GM18502 (cell line): ENCODE results near the gene GRPEL1.
"Not testable (repeated sequence)": the region's sequence is repeated elsewhere in the genome, so short reads cannot be mapped to it uniquely, and the experiment has no call there.

Source experiments
- ATAC-seq: cut with Tn5 transposase; IDR thresholded peaks from one replicate; pipeline ENCODE4 v1.9.1; 2021; ENCODE audit warnings: mild to moderate bottlenecking; ENCODE audit not compliant: unreplicated experiment, poor library complexity

GRPEL1 gene

DNA sequence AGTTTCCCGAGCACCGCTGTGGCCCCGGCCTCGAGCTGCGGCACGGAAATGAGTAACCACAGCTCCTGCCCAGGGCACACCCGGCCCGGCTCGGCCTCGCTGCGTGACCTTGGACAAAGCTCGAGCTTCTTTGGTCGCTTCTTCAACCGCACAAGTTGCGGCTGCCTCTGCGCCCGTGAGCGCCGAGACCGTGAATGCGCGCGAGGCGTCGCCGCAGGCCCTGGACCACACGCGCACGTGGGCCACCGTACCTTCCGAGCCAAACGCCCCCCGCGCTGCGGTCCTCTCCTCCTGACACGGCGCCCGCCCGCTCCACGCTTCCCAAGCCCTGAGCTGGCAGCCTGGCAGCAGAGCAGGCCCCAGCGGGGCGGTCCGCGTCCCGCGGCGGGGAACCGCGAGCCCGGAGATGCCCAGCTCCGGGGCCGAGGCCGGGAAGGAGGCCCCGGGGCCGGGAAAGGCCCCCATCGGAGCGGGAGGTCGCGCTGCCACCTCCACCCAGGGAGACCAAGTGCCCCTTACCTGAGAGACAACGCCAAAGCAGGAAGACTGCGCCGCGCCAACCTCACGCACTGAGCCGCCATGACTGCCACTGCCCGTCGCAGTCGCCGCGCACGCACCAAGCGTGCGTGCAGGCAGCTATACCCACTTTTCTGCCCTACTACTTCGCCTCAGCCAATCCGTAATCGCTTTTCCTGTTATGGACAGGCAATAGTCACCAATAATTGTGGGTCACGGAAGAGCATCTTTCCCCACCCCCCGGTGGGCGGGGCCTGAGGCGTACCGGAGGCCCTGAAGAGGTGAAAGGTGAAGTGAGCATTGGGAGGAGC lies at the start of gene GRPEL1:
GRPEL1 (minus strand) TSS at position 613 of the 827 bp plus-strand sequence; CDS start at position 581, 32 bp downstream.
- ATAC-seq: peak; percentile 92

DNA sequence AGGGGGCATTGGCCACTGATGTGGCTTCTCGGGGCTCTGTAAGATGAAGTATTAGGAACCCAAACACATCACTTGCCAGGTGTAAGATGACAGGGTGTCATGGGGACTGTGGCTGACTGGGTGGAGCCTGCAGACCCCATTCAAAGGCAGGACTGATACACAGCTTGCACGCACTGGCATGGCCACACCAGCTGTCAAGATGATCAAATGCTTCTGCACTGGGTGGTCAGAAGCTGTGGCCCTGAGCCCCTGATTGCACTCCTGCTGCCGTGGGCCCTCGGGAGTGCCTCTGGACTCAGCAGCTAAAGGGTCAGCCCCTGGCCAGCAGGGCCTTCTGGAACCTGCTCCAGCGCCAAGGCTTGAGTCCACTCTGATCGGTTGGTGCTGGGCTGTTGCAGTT lies 48.8 kb upstream of the GRPEL1 start:
- no peak for ATAC-seq

DNA sequence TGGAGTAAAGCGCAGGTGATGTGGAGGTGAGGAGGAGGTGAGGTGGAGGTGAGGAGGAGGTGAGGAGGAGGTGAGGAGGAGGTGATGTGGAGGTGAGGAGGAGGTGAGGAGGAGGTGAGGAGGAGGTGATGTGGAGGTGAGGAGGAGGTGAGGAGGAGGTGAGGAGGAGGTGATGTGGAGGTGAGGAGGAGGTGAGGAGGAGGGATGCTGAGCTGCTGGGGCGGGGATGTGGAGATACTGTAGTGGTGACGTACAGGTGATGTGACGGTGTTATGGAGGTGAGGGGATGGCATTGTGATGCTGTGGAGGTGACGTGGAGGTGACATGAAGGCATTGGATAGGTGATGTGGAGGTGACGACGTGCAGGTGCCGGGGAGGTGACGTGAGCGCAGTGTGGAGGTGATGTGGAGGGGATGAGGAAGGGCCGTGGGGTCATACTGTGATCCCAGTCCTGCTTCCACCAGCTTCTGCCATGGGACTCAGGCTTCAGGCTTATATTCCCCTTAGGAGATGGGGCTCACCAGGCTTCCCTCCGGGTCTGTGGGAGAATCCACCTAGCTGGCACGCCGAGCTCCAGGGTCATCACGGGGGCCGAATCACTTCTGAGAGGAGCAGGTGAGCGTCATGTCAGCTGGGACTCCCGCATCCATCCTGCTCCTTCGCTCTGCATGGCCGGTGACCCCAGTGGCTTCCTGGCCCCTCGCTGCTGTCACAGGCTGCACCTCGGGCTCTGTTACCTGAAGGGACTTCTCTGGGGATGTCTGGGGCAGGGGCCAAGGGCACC lies 47.9 kb upstream of the GRPEL1 start:
- ATAC-seq: no peak

DNA sequence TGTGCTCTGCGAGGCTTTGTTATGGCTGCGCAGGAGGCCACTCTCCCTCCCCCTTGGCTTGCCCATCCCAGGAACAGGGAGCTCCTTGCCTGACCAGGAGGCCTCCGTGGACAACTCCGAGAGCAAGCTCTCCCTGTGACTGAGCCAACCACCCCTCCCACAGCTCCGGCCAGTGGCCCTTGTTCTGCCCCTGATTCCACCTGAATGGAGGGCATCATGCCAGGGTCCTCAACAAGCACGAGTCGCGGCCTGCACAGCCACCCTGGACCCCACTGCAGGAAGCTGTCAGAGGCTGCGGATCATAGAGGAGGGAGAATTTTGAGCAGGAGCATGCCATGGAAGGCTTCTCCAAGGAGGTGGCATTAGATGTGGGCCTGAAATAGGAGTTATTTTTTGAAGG lies 44.8 kb upstream of the GRPEL1 start:
- ATAC-seq: no peak

DNA sequence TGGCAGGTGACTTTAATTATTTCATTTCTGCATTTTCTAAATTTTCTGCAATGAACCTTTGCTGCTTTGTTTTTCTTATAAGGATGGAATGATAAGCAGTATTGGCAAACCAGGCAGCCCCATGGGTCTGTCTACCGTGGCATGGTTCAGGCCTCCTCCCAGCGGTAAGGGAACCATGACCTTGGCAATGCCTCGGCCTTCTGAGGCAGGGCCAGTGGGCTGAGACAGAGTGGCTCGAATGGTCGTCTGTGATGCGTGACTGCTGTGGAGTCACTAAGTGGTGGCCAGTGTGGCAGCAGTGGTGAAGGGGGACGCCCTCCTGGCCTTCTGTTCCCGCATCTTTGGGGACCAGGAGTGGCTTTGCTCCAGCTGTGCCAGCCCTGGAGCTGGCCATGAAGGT lies 43.6 kb upstream of the GRPEL1 start:
- no peak for ATAC-seq

DNA sequence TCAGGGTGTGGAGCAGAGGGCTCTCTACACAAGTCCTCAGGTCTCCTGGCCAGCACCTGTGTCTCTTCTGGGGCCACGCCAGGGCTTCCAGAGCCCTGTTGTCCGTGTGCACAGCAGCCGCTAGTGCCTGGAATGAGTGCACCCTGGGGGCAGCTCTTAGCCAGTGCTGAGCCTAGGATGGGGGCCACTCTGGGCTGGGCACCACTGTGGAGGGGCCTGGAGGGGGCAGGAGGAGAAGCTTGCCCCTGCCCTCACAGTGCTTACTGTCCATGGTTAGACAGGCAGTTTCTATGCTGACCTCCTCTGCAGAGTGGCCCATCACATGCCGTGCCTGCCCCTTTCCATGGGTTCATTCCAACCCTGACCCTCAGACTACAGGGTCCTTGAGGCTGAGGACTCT lies 42.7 kb upstream of the GRPEL1 start:
- ATAC-seq: no peak

DNA sequence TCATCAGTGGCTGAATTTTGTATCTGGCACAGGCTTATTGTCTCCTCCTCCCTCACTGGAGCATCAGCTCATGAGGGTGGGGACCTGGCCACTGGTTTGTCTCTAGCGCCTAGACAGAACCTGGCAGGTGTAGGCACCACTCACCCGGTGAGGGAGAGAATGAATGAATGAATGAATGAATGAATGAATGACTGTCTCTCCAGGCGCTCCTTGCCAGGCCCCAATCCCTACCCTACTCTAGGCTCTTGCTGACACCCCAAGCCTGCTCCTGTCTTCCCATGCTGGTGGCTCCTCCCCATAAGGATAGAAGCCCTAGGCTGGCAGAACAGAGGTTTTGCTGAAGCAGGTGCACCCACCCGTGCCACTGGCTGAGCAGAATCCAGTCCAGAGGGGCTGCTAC lies 41.3 kb upstream of the GRPEL1 start:
- ATAC-seq: no peak

DNA sequence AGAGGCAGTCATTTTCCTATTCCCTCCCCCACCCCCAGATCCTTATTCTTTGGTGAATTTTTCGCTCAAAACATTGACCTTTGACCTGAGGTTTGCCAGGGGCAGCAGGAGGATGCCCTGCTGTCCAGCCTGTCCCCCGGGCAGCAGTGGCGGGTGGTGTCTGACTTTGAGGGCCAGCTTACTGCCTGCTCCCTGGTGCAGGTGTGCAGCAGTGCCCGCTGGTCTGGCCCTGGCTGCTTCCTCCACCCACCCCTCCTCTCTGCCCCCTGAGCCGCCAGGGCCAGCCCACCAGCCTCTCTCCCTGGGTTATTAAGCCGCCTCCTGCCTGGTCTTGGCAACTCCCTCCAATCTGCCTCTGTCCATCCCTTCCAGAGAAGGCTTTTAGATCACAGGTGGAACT lies 40.8 kb upstream of the GRPEL1 start:
- ATAC-seq: no peak

DNA sequence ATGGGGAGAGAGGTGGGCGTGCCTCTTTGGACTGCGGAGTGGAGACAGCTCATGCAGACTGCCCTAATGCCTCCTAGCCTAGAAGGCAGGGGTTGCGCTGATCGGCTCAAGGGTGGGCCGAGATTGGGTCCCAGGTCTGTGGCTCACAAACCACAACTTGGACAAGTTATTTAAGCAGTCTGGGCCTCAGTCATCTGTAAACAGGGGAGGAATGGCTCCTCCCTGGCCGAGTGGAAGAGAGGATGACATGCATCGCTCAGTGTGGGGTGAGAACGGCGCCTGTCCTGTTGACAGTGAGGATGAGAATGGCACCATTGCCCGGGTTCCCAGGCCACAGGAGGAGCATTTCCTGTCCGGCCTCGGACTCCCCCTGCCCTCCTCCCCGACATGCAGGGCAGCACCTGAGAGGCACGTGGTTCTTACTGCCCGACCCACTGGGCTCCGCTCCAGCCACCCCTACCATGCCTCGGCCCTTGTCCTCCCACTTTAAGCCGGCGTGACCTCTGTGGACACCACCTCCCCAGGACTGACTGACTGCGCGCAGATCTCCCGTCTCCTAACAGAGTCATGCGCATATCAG lies 40.3 kb upstream of the GRPEL1 start:
- ATAC-seq: no peak

DNA sequence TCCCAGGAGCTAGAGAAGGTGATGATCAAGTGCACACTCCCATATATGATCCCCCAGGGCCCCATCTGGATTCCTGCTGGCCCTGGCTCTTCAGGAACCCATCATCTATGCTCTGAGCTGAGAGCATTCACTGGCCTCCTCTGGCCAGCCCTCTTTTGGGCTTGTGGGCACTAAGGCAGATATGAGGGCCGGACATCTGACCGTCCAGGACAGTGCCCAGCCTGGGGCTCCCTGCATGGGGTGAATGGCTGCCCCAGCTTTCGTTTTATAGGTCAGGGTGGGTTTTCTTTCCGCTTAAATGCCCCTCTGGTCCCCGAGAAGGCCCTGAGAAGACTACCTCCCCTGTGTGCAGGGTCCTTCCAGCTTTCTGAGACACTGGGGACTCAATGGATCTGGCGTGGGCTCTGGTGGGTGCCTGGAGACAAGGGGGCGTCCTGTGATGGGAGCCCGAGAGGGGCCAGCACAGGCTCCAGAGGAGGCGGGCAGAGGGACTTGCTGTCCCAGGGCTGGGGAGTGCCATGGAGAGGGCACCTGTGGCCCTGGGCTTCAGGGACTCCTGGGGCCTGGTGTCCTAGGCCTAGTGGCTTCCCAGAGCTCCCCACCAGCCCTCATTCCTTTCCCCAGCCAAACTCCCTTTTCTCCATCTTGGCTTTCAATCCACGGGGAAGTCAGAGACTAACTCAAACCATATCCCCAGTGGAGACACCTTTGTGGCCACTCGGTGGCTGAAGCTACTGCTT lies 39.5 kb upstream of the GRPEL1 start:
- no peak for ATAC-seq

DNA sequence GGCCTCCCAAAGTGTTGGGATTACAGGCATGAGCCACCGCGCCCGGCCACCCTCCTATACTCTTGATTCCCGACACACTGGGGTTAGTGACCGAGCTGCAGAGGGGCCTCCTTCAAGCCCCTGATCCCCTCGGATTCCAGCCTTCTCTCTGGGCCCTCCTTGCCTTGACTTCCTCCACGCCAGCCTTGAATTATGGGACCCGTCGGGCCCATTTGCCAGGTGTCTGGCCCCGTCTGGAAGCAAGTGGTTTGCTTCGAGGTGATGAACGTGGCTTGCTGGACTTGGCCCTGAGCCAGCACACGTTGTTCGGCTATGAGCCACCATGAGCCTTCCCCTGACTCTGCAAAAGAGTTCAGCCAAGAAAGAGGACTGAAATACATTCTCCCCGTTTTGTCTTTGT lies 37.4 kb upstream of the GRPEL1 start:
- ATAC-seq: no peak

DNA sequence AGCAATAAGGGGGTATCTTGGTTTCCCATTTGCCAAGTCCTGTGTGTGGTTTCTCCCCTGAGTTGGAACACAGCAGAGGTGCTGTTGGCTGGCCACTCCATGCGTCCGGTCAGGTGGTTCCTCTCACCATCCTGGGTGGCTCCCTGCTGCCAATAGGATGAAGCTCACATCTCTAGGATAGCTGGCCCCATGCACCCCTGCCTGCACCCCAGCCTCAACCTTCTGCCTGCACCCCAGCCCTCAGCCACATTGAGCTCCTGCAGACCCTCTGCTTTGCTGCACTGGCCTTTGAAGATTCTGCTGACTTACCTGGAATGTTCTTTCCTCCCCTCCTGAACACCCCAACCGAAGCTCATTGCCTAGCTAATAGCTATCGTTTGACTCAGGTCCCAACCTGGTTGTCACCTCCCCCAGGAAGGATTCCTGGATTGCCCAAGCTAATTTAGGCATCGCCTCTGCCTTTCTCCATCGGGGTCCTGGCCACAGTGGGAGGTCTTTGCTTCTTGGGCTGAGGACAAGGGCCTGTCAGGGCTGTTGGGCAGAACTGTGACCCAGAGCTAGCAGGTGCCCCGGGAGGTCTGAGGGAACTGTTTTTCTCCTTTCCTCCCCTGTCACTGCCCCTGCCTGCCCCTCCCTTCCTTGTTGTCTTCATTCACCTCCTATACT lies 36.6 kb upstream of the GRPEL1 start:
- ATAC-seq: no peak

DNA sequence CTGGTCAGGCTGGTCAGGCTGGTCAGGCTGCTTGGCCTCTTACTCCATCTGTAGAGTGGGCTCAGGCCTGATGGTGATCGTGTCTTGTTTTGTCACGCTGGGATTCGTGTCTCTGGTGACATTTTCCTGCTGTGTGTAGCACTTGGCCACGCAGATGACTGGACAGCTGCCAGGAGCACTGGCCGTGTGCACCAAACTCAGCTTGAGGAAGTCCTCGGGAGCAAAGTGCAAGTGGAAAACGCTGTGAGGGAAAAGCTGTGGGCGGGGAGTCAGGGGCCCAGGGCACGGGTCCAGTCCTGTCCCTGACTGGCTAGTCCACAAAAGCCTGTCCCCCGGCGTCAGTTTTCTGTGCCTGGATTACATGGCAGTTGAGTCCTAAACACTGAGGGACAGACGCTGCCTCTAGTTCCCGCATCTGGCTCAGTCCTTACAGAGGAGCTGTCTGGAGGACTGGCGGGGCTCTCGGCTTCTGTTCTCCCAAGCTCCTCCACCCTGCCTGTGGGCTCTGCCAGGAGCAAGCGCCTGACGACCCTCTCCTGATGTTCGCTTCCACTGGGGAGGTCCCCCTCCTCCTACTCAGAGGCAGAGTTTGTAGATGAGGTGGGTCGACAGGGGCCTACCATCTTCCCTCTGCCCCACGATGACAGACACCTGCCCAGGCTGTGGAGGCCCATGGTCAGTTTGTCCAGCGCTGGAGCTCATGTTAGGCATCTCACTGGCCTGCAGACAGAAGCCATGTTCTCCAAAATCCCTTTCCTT lies 35.9 kb upstream of the GRPEL1 start:
- no peak for ATAC-seq

DNA sequence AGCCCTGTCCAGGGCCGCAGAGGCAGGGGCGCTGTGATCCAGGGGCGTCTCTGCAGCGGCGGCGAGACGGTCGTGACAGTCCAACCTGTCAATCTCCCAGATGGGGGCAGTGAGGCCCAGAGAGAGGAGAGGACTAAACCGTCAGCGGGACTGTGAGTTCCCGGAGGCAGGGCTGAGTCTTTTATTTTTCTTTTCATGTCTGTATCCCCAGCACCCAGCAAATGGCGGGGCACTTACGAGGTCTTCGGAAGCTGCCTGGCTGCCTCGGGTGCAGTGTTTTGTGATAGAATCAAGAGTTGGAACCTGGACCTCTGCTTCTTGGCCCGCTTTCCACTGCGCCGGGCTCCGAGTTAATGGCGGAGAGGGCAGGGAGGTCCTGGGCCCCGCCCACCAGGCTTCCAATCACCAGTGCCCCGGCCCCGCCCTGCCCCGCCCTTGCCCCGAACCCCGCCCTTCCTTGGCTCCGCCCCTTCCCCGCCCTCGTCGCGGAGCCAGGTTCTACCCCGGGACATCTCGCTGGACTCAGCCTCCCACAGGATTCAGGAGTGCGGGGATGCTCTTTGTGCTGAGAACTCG lies 35.3 kb upstream of the GRPEL1 start:
- peak; percentile 90 for ATAC-seq

DNA sequence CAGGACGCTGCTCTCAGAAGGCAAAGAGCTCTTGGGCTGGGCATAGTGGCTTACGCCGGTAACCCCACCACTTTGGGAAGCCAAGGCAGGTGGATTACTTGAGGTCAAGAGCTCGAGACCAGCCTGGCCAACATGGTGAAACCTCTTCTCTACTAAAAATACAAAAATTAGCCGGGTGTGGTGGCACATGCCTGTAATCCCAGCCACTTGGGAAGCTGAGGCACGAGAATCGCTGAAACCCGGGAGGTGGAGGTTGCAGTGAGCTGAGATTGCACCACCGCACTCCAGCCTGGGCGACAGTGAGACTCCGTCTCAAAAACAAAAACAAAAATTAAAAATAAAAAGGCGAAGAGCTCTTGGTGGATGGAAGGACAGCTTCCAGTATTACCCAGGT lies 34.6 kb upstream of the GRPEL1 start:
- not testable (repeated sequence) for ATAC-seq

DNA sequence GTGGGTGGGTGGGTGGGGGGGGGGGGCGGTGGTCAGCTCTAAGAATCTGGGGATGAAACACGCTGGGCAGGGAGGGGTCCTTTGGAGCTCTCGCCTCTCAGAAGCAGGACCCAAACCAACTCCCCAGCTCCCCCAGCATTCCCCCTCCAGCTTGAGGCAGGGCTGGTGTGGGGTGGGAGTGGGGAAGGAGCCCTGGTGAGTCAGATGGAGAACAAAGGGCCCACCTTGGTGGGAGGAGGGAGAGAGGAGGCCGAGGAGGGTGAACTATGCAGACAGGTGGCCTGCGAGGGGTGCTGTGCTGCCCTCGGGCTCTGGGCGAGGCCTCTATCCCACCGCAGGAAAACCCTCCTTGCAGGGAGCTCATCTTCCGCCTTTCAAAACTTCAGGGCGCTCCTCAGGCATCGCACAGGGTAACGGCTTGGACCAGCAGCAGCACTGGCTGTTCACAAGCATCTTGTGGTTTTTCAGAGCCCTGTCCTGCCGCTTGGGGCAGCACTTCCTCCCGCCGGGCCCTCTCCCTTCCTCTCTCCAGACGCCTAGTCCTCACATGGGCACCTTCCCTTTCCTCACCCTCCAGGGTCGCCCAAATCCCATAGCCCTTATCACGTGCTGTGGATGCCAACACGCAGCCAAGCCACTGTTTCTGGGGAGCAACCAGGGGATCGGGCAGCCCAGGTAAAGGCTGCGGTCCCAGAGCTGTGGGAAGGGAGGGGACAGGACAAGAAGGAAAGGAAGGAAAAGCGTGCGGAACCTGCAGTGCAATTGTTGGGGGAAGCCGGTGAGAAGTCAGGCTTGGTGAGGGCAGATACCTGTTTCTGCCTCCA lies 34.0 kb upstream of the GRPEL1 start:
- peak; percentile 77 for ATAC-seq

DNA sequence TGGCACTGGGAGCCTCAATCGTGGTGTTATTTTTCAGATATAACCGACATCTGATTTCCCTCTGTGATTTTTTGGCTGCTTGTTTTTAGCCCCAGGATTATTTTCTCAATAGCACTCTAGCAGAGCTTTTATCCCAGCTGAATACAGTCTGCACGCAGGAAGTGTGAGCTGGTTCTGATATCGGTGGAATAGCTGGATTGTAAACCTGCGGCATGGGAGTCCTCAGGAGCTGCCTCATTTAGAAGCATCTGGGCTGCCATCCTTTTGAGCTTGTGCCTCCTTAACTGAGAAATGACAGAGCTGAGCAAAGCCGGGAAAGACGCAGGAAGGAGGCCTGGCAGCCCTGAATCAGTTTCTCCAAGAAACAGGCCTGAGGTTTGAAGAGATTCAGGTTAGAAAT lies 28.4 kb upstream of the GRPEL1 start:
- ATAC-seq: no peak

DNA sequence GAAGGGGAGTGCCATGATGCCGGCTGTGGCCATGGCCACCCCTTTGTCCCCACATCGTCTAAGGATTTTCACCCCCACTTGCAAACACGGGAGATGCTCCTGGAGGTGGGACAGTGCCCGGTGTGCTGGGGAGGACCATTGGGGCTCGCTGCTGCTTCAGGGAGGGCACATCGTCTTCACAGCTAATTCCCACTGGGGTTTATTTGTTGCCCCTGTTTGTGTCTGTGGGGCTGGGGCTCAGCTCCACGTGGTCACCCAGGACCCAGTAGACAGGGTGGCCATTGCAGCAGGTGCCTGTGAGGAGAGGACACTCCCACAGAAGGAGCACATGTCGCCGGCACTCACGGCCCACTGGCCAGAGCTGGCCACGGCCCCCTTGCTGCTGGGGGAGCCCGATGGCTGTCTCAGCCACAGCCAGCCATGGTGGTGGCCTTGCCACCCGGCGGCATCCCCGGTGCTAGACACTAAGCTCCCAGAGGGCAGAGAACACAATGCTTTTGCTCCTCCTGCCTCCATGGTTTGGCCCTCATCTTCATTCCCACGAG lies 27.8 kb upstream of the GRPEL1 start:
- ATAC-seq: no peak
